HepG2 (cell line): ENCODE results near the gene HIGD1C. TPM values are rescaled to one million over a fixed set of nuclear protein-coding genes. Genes with fewer than 3 reads are reported as not detected.

Experiments
- AKAP8 ChIP-seq: sonication (generic); formaldehyde crosslinking; IDR thresholded peaks from 2 replicates; pipeline ENCODE4 v1.5.1; 2020; ENCODE audit warnings: mild to moderate bottlenecking, missing genetic modification reagents
- CENPT ChIP-seq: sonication (generic); formaldehyde crosslinking; IDR thresholded peaks from 2 replicates; pipeline ENCODE4 v1.8.0; 2022; ENCODE audit warnings: low read depth, mild to moderate bottlenecking, moderate library complexity, missing genetic modification reagents
- DMAP1 ChIP-seq: IDR thresholded peaks from 2 replicates; pipeline ENCODE4 v1.6.1; 2016
- ELF1 ChIP-seq: sonication (generic); formaldehyde crosslinking; IDR thresholded peaks from 2 replicates; pipeline ENCODE4 v1.4.0; 2020; ENCODE audit warnings: missing genetic modification reagents
- HCFC1 ChIP-seq: fragments of 150-350 bp; IDR thresholded peaks from 2 replicates; pipeline ENCODE4 v1.6.1; 2014; ENCODE audit warnings: low read depth, low read length
- JARID2 ChIP-seq: sonication (generic); formaldehyde crosslinking; IDR thresholded peaks from 2 replicates; pipeline ENCODE4 v1.8.1; 2023; ENCODE audit warnings: missing genetic modification reagents, inconsistent platforms; ENCODE audit not compliant: insufficient replicate concordance
- PCBP2 ChIP-seq: fragments of 200-400 bp; formaldehyde crosslinking; optimal IDR thresholded peaks from 2 replicates; pipeline ENCODE3; 2018; ENCODE audit warnings: low read length, low read depth; ENCODE audit not compliant: poor library complexity, severe bottlenecking
- RBFOX2 ChIP-seq: fragments of 200-400 bp; formaldehyde crosslinking; IDR thresholded peaks from 2 replicates; pipeline ENCODE4 v1.6.1; 2017; ENCODE audit warnings: low read depth, mild to moderate bottlenecking, low read length
- SAFB2 ChIP-seq: sonication (generic); formaldehyde crosslinking; IDR thresholded peaks from 2 replicates; pipeline ENCODE4 v1.5.1; 2020; ENCODE audit warnings: missing genetic modification reagents, low read depth, mild to moderate bottlenecking, borderline replicate concordance
- SATB2 ChIP-seq: sonication (generic); formaldehyde crosslinking; IDR thresholded peaks from 2 replicates; pipeline ENCODE4 v1.5.0; 2020; ENCODE audit warnings: missing genetic modification reagents
- TOE1 ChIP-seq: sonication (generic); formaldehyde crosslinking; IDR thresholded peaks from 2 replicates; pipeline ENCODE4 v1.4.0; 2020; ENCODE audit warnings: mild to moderate bottlenecking, missing genetic modification reagents
- ZNF431 ChIP-seq: sonication (generic); formaldehyde crosslinking; IDR thresholded peaks from 2 replicates; pipeline ENCODE4 v1.9.0; 2022; ENCODE audit warnings: missing genetic modification reagents, low read depth, mild to moderate bottlenecking, borderline replicate concordance
- ZNF564 ChIP-seq: sonication (generic); formaldehyde crosslinking; IDR thresholded peaks from 2 replicates; pipeline ENCODE4 v1.8.1; 2023; ENCODE audit warnings: mild to moderate bottlenecking, missing genetic modification reagents
- ZNF724P ChIP-seq: sonication (generic); formaldehyde crosslinking; IDR thresholded peaks from 2 replicates; pipeline ENCODE4 v1.8.0; 2022; ENCODE audit warnings: missing genetic modification reagents, borderline replicate concordance
- ZSCAN9 ChIP-seq: IDR thresholded peaks from 2 replicates; pipeline ENCODE4 v1.6.1; 2016; ENCODE audit warnings: borderline replicate concordance
- polyA plus RNA-seq, 8 experiments: library from polyadenylated mRNA; depleted of rRNA in 3 of 8; stranded (reverse) in 7 of 8; unstranded in 1 of 8; fragments of >200 nt; fragmentation: Illumina TruSeq in 4 of 8; extraction: Trizol in 4 of 8; gene quantifications; 2 replicates each; pipeline versions ENCODE4 v1.2.1 to v1.2.3, GENCODE V29; 2011 to 2016; ENCODE audit warnings: low read depth in 4 of 8, missing spikeins in 1 of 8, mixed read lengths in 1 of 8; ENCODE audit not compliant: insufficient read depth in 1 of 8
- total RNA-seq, 5 experiments: library from RNA; depleted of rRNA; stranded (reverse); fragments of >200 nt; fragmentation: Illumina TruSeq; extraction: Trizol; gene quantifications; 2 replicates each; pipeline ENCODE4 v1.2.3, GENCODE V29; 2016; ENCODE audit warnings: low read depth in 1 of 5
- TF ChIP-seq, protein P1 (sequence below): sonication (generic); formaldehyde crosslinking; IDR thresholded peaks from 2 replicates; pipeline ENCODE4 v1.4.0; 2020; ENCODE audit warnings: missing genetic modification reagents
- TF ChIP-seq, protein P2 (sequence below): sonication (generic); formaldehyde crosslinking; IDR thresholded peaks from 2 replicates; pipeline ENCODE4 v1.8.1; 2022; ENCODE audit warnings: mild to moderate bottlenecking, missing genetic modification reagents
- TF ChIP-seq, protein P3 (sequence below): sonication (generic); formaldehyde crosslinking; IDR thresholded peaks from 2 replicates; pipeline ENCODE4 v1.8.1; 2023; ENCODE audit warnings: mild to moderate bottlenecking, inconsistent platforms, moderate library complexity, missing genetic modification reagents, borderline replicate concordance
- TF ChIP-seq, protein P4 (sequence below): IDR thresholded peaks from 2 replicates; pipeline ENCODE4 v1.6.1; 2018; ENCODE audit warnings: missing genetic modification reagents
- TF ChIP-seq, protein P5 (sequence below): sonication (generic); formaldehyde crosslinking; conservative IDR thresholded peaks from 2 replicates; pipeline ENCODE4 v1.4.0; 2020; ENCODE audit warnings: missing genetic modification reagents
- TF ChIP-seq, protein P6 (sequence below): IDR thresholded peaks from 2 replicates; pipeline ENCODE4 v1.6.1; 2012; ENCODE audit warnings: inconsistent platforms
- TF ChIP-seq, protein P7 (sequence below): IDR thresholded peaks from 2 replicates; pipeline ENCODE4 v1.6.1; 2016; ENCODE audit warnings: low read depth

The HIGD1C gene
- total and polyA plus RNA-seq, 2 of the 13 experiments (the other 11 are each of a cell fraction or from before 2014, with no cell fraction given): not detected

DNA sequence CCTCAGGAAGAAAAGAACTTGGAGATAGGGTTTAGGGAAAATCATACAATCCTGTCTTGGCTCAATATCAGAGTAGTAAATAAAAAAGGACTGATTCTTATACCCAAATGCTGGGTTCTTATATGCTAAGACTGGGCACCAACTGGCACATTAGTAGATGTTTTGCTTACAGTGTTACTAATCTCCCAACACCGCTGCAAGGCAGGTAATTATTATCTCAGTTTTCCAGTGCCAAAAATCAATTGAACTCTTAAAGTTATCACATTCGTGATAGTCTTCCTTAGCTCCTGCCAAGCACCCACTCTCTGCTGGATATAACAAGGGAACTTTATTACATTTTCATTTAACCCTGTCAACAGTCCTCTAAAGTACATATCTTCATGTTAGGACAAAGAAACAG lies 25.0 kb upstream of the HIGD1C start (continued):
- TF ChIP-seq ZNF431 (CRISPR knock-in tag) (no peak), SAFB2 (CRISPR knock-in tag) (no peak), ZNF564 (CRISPR knock-in tag) (no peak), SATB2 (CRISPR knock-in tag) (no peak), CENPT (CRISPR knock-in tag) (no peak), DMAP1 (0 out of 2 replicates have a peak, but pooled peaks have one; percentile 3), ZNF724P (CRISPR knock-in tag) (no peak), JARID2 (CRISPR knock-in tag) (no peak), ELF1 (CRISPR knock-in tag) (no peak), HCFC1 (no peak), ZSCAN9 (CRISPR knock-in tag) (no peak), AKAP8 (no peak), PCBP2 (no peak), RBFOX2 (0 out of 2 replicates have a peak, but pooled peaks have one; percentile 4), TOE1 (CRISPR knock-in tag) (no peak)
- TF ChIP-seq, protein P1, sequence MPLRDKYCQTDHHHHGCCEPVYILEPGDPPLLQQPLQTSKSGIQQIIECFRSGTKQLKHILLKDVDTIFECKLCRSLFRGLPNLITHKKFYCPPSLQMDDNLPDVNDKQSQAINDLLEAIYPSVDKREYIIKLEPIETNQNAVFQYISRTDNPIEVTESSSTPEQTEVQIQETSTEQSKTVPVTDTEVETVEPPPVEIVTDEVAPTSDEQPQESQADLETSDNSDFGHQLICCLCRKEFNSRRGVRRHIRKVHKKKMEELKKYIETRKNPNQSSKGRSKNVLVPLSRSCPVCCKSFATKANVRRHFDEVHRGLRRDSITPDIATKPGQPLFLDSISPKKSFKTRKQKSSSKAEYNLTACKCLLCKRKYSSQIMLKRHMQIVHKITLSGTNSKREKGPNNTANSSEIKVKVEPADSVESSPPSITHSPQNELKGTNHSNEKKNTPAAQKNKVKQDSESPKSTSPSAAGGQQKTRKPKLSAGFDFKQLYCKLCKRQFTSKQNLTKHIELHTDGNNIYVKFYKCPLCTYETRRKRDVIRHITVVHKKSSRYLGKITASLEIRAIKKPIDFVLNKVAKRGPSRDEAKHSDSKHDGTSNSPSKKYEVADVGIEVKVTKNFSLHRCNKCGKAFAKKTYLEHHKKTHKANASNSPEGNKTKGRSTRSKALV (CRISPR knock-in tag): no peak
- TF ChIP-seq, protein P2, sequence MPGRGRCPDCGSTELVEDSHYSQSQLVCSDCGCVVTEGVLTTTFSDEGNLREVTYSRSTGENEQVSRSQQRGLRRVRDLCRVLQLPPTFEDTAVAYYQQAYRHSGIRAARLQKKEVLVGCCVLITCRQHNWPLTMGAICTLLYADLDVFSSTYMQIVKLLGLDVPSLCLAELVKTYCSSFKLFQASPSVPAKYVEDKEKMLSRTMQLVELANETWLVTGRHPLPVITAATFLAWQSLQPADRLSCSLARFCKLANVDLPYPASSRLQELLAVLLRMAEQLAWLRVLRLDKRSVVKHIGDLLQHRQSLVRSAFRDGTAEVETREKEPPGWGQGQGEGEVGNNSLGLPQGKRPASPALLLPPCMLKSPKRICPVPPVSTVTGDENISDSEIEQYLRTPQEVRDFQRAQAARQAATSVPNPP (CRISPR knock-in tag): no peak
- TF ChIP-seq, protein P3, sequence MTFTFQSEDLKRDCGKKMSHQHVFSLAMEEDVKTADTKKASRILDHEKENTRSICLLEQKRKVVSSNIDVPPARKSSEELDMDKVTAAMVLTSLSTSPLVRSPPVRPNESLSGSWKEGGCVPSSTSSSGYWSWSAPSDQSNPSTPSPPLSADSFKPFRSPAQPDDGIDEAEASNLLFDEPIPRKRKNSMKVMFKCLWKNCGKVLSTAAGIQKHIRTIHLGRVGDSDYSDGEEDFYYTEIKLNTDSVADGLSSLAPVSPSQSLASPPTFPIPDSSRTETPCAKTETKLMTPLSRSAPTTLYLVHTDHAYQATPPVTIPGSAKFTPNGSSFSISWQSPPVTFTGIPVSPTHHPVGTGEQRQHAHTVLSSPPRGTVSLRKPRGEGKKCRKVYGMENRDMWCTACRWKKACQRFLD: no peak
- TF ChIP-seq, protein P4, sequence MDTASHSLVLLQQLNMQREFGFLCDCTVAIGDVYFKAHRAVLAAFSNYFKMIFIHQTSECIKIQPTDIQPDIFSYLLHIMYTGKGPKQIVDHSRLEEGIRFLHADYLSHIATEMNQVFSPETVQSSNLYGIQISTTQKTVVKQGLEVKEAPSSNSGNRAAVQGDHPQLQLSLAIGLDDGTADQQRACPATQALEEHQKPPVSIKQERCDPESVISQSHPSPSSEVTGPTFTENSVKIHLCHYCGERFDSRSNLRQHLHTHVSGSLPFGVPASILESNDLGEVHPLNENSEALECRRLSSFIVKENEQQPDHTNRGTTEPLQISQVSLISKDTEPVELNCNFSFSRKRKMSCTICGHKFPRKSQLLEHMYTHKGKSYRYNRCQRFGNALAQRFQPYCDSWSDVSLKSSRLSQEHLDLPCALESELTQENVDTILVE (CRISPR knock-in tag): no peak
- TF ChIP-seq, protein P5, sequence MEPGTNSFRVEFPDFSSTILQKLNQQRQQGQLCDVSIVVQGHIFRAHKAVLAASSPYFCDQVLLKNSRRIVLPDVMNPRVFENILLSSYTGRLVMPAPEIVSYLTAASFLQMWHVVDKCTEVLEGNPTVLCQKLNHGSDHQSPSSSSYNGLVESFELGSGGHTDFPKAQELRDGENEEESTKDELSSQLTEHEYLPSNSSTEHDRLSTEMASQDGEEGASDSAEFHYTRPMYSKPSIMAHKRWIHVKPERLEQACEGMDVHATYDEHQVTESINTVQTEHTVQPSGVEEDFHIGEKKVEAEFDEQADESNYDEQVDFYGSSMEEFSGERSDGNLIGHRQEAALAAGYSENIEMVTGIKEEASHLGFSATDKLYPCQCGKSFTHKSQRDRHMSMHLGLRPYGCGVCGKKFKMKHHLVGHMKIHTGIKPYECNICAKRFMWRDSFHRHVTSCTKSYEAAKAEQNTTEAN: no peak
- TF ChIP-seq, protein P6, sequence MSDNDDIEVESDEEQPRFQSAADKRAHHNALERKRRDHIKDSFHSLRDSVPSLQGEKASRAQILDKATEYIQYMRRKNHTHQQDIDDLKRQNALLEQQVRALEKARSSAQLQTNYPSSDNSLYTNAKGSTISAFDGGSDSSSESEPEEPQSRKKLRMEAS: no peak
- TF ChIP-seq, protein P7, sequence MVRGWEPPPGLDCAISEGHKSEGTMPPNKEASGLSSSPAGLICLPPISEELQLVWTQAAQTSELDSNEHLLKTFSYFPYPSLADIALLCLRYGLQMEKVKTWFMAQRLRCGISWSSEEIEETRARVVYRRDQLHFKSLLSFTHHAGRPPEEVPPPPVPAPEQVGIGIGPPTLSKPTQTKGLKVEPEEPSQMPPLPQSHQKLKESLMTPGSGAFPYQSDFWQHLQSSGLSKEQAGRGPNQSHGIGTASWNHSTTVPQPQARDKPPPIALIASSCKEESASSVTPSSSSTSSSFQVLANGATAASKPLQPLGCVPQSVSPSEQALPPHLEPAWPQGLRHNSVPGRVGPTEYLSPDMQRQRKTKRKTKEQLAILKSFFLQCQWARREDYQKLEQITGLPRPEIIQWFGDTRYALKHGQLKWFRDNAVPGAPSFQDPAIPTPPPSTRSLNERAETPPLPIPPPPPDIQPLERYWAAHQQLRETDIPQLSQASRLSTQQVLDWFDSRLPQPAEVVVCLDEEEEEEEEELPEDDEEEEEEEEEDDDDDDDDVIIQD (CRISPR knock-in tag): no peak
